ENCODE measurements around the gene SF3A1. TPM values are rescaled to one million over a fixed set of nuclear protein-coding genes. Genes with fewer than 3 reads are reported as not detected.

Gene SF3A1
- polyA plus RNA-seq, 4 donors, result 141 to 175 (median 162) TPM

- peak; percentile 61 to 81 (median 71) for DNase-seq (ENCODE audit: low read depth in 4 of 4, low spot score in 3 of 4)
Measured at GRCh38 chr22:30386960-30387827, 30.5 kb upstream of the SF3A1 start, which contains the start of gene RNF215. TSS of gene RNF215 (minus strand) at chr22:30387411. CDS start at chr22:30387313, 98 bp downstream.

GRCh38 chr22:30386608-30386959, 29.9 kb upstream of the SF3A1 start:
- no peak for DNase-seq (ENCODE audit: low read depth in 4 of 4, low spot score in 3 of 4)

DNA sequence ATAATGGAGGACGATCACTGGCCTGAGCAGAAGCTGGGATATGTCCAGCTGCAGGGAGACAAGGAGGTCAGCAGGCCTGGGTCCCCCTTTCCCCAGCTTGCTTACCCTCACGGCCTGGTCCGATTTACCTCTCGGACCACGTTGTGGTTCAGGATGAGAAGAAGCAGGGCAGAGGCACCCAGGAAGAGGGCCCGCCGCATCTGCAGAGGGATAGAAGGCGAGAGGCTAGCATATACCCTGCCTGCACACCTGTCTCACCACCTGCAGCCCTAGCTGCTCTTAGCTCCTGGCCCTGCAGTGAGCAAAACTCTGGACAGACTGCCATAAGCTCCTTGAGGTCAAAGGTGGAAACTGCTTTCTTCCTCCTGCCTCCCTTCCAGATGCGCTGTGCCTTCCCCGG, 29.2 kb upstream of the SF3A1 start:
- DNase-seq (ENCODE audit: low read depth in 4 of 4, low spot score in 3 of 4), result no peak

GRCh38 chr22:30383061-30383460, 26.4 kb upstream of the SF3A1 start:
- no peak for DNase-seq (ENCODE audit: low read depth in 4 of 4, low spot score in 3 of 4)

DNA sequence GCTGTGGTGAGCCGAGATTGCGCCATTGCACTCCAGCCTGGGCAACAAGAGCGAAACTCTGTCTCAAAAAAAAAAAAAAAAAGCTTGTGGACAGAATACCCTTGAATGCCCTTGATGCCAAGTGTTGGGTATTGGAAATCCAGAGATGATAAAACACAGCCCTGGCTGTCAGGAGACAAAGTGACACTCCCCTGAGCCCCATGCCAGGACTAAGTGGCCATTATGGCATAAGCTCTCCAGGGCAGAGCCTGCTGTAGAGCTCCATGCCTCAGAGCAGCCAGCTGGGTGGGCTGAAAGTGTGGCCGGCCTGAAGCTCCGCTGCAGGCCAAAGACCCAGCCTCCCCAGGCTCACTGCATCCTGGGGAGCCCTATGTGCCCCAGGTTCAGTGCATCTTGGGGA, 25.6 kb upstream of the SF3A1 start:
- DNase-seq (ENCODE audit: low read depth in 4 of 4, low spot score in 3 of 4), result no peak

DNA sequence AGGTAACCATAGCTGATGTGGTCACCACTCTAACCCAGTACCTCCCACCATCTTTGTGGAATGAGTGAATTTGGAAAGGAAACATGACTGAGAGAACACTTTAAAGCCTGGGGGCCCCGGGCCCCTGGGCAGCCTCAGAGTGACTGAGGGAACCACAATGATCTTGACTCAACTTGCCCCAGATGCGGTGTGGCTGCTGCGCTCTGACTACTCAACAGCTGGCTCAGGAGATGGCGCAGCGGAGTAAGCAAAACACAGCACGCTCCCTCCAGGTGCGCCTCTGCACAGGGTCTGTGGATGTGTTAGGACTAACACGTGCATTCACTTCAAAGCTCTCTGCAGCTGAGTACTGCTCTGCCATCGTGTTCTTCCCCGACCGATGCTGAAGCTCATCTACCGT, 24.6 kb upstream of the SF3A1 start:
- no peak for DNase-seq (ENCODE audit: low read depth in 4 of 4, low spot score in 3 of 4)

DNA sequence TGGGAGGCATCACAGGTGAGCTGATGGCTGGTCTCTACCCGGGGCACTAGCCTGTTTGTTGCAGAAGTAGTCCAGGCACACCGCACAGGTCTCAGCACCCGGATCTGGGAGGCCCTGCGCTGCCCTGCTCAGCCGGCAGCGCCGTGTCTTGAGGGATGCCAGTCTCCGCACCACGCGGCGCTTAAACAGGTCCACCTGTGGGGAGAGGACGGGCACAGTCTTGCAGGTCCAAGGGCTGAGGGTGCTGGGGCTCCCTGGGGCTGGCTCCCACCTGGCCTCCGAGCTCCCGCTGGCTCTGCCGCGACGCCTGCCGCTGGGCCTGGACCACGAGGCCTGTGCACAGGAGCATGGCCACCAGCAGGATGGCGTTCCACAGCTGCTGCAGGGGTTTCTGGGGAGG, 23.3 kb upstream of the SF3A1 start:
- DNase-seq (ENCODE audit: low read depth in 4 of 4, low spot score in 3 of 4), result no peak

DNA sequence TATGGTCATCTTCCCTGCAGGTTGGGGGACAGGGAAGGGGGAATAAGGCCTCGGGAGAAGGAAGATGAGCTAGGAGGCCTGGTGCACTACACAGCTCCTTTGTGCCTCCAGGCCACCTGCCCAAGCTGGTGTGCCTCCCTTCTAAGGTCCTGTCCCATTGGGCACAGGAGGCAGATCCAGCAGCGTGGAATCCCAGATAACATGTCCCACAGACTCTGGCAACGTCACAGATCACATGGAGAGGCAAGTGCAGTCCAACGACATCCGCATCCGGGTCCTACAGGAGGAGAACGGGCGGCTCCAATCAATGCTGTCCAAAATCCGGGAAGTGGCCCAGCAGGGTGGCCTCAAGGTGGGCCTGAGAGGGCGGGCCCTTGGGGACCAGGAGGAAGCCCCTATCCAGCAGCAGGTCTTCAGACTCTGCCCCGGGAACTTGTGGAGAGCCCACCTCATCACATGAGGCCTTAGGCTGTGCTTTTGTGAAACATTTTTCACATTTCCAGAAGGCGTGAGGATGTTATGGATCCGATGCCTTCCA, 18.7 kb upstream of the SF3A1 start:
- no peak for DNase-seq (ENCODE audit: low read depth in 4 of 4, low spot score in 3 of 4)

DNA sequence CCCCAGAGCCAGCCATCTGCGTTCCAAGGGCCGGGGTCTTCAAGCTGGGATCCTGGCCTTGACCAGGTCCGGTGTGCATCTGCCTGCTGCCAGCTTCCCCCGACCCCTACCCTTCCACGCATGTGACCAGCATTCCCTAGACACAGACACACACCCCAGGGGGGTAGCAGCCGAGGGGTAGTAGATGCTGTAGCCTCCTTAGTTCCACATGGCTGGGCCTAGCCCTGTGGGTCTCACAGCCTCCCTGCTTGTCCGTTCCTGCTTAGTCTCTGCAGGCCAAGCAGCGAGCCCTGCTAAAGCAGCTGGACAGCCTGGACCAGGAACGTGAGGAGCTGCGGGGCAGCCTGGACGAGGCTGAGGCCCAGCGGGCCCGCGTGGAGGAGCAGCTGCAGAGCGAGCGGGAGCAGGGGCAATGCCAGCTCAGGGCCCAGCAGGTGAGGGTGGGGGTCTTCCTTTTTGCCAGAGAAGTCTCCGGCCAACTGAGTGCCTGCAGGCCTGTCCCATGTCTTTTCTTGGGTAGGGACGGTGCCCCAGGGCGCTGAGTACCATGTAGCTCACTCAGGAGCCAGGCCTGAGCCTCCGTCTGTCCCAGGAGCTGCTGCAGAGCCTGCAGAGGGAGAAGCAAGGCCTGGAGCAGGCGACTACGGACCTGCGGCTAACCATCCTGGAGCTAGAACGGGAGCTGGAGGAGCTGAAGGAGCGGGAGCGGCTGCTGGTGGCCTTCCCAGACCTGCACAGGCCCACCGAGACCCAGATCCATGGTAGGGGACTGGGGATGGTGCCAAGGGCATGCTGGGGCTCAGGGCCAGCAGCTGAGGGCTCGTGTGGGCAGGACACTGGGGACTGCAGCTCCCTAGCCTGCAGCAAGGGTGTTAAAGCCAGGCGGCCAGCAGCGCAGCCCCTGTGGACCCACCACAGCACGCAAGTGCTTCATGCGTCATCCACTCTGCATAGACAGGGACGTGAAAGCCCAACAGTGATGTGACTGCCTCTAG, 16.9 kb upstream of the SF3A1 start:
- no peak for DNase-seq (ENCODE audit: low read depth in 4 of 4, low spot score in 3 of 4)

DNA sequence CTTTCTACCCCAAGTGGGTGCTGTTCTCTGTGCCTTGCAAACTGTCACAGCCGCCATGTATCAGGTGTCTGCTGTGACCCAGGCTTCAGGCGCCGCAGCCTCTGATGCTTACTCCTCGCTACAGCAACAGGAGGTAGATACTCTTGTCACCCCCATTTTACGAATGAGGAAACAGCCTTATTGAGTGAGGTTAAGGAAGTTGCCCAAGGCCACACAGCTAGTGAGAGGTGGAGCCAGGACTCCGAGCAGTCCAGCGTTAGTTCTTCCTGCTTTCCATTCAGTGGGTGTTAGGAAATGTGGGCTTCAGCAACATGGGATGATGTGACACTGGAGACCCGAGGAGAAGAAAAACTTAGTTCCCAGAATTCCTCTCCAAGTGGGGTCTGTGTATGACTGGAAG, 16.2 kb upstream of the SF3A1 start:
- no peak for DNase-seq (ENCODE audit: low read depth in 4 of 4, low spot score in 3 of 4)

DNA sequence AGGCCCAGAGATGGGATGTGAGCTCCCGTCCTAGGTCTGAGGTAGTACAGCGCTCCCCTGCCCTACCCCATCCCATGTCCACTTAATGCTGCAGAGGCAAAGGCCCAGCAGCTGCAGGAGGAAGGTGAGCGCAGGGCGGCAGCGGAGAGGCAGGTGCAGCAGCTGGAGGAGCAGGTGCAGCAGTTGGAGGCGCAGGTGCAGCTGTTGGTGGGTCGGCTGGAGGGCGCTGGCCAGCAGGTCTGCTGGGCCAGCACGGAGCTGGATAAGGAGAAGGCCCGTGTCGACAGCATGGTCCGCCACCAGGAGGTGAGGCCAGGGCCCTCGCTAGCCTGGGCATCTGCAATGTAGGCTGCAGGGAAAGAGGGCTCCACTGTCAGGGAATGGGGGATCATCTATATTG, 15.3 kb upstream of the SF3A1 start:
- DNase-seq (ENCODE audit: low read depth in 4 of 4, low spot score in 3 of 4), result no peak

- no peak for DNase-seq (ENCODE audit: low read depth in 4 of 4, low spot score in 3 of 4)
Measured at GRCh38 chr22:30371321-30371720, 14.6 kb upstream of the SF3A1 start.

GRCh38 chr22:30370641-30371230, 14.0 kb upstream of the SF3A1 start:
- peak in 1 of 4 donors; percentile 41 for DNase-seq (ENCODE audit: low read depth in 4 of 4, low spot score in 3 of 4)

GRCh38 chr22:30368420-30368819, 11.7 kb upstream of the SF3A1 start:
- no peak for DNase-seq (ENCODE audit: low read depth in 4 of 4, low spot score in 3 of 4)

DNA sequence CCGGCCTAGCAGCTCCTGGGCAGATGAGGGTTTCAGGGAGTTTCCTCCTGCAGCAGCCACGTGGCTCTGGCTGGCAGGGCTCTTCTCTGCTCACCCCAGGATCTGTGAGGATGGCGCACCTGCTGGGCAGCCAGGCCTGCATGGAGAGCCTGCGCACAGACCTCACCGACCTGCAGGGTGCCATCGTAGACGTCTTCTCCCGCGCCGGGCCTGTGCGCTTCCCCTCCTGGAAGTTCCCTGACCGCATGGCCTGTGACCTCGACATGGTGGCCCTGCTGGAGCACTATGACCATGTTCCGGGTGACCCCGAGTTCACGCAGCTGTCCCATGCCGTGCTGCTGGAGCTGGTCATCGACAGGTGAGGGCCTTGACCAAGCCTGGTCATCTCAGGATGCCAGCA, 9.2 kb upstream of the SF3A1 start:
- no peak for DNase-seq (ENCODE audit: low read depth in 4 of 4, low spot score in 3 of 4)

DNA sequence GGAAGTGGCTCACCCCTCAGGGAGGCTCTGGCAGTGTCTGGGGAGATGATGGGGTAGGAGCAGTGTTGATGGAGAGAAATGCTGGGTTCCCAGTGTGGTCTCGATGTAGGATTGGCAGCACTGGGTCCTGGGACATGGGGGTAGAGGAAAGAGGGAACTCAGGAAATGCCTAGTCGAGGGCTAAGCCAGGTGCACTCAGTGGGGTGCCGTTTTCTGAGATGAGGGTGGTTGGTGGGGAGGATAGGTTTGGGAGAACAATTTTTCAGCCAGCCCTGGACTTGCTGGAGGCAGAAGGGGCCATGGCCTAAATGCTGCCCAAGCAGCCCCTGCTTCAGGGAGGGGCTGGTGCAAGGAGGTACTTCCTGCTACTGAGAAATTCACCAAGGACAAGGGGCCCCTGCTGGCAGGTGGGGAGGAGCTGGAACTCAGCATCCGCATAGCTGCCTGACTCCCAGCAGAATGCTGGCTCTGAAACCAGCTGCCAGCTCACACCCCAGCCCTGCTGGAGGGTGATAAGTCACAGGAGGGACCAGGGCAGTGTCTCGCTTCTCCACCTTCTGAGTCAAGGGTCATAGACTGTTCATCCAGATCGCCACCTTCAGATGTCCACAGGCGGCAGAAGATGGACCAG, 6.1 kb upstream of the SF3A1 start:
- no peak for DNase-seq (ENCODE audit: low read depth in 4 of 4, low spot score in 3 of 4)

- no peak for DNase-seq (ENCODE audit: low read depth in 4 of 4, low spot score in 3 of 4)
Measured at GRCh38 chr22:30361916-30362650, 5.4 kb upstream of the SF3A1 start.

DNA sequence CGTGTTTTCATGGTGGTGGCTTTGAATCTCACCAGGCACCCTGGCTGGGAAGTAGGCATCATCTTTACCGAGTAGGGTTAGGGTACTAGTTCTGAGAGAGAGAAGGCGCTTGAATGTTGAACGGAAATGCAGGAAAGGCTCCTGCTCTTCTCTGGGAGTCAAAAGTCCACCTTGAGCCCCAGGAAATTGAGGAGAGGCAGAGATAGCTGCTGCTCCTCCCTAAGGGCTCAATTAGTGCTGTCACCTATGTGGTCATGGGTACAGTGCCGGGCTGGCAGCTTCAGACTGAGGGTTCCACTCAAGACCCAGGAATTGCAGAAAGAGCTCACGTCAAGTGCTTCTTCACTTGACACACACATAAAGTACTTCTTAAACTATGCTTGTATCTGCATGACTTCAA, 1.8 kb upstream of the SF3A1 start:
- DNase-seq (ENCODE audit: low read depth in 4 of 4, low spot score in 3 of 4), result no peak

- DNase-seq (ENCODE audit: low read depth in 4 of 4, low spot score in 3 of 4), result no peak
Measured at GRCh38 chr22:30357650-30358215, 1.0 kb upstream of the SF3A1 start.
